Tibial artery (tissue), 4 donors: ENCODE measurements around the gene MARVELD2.
"Not testable (repeated sequence)": the region's sequence is repeated elsewhere in the genome, so short reads cannot be mapped to it uniquely, and the experiment has no call there.

Source experiments
- DNase-seq, 2 donors: peaks; one replicate each; pipeline ENCODE4 v3.0.0-alpha.2; 2019
- H3K27ac ChIP-seq, 2 donors: fragments of 200-600 bp; sonication (generic) in 1 of 2; 1 replicate in 1 of 2; 2 replicates in 1 of 2; pipeline ENCODE4 v1.5.1; 2018 to 2019; ENCODE audit warnings: mild to moderate bottlenecking in 1 of 2
- H3K27me3 ChIP-seq, 2 donors: fragments of 200-600 bp; sonication (generic) in 1 of 2; one replicate each; pipeline versions ENCODE4 v1.5.1 to v1.6.0; 2016 to 2019
- H3K36me3 ChIP-seq, 3 donors: fragments of 200-600 bp; sonication (generic) in 2 of 3; one replicate each; pipeline ENCODE4 v1.5.1; 2016 to 2019; ENCODE audit warnings: mild to moderate bottlenecking in 2 of 3
- H3K4me1 ChIP-seq, 4 donors: fragments of 200-600 bp; sonication (generic) in 2 of 4; 1 replicate in 3 of 4; 2 replicates in 1 of 4; pipeline ENCODE4 v1.5.1; 2016 to 2019
- H3K4me3 ChIP-seq, 2 donors: fragments of 200-600 bp; sonication (generic) in 1 of 2; 1 replicate in 1 of 2; 2 replicates in 1 of 2; pipeline ENCODE4 v1.5.1; 2018 to 2019; ENCODE audit warnings: mild to moderate bottlenecking in 2 of 2
- H3K9me3 ChIP-seq, 3 donors: fragments of 200-600 bp; sonication (generic) in 1 of 3; one replicate each; pipeline ENCODE4 v1.5.1; 2016 to 2019
- intact Hi-C: fragments of 100-400 bp; cut with DNase I; formaldehyde crosslinking; loops from one replicate; pipeline ENCODE4 v1.15.0; 2023; ENCODE audit warnings: low total_unique reads
- TF ChIP-seq, protein P1 (sequence below), 2 experiments: fragments of 200-600 bp in 1 of 2; fragments of 450-650 bp in 1 of 2; IDR thresholded peaks; one replicate each; pipeline ENCODE4 v1.5.1; 2017 to 2019; ENCODE audit warnings: antibody characterized with exemption in 2 of 2, mild to moderate bottlenecking in 1 of 2, moderate library complexity in 1 of 2

MARVELD2 gene

DNA sequence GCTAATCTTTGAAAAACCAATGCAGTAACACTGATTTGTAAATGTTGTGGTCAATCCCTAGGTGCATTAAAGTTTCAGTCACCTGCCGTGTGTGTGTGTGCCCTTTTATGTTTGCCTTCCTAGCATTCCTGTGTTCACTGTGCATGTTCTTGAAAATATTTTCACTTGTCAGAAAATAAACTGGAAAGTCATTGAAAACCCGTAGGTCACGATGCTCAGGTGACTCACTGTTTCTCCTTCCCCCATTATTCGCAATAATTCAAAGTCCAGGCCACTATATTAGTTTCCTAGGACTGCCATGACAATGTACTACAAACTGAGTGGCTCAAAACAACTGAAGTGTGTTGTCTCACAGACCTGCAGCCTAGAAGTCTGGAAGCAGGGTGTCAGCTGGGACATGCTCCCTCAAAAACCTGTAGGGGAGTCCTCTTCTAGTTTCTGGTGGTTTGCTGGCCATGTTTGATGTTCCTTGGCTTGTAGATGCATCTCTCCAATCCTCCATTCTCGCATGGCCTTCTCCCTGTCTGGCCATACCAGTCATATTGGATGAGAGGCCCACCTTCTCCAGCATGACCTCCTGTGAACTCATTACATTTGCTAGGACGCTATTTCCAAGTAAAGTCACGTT, 29.3 kb downstream of the MARVELD2 start:
- H3K27me3 ChIP-seq = no peaks in the 10 kb centered on the region
- intact Hi-C loops = no loop called here
- no peak overlapping the region for H3K27ac ChIP-seq
- no peak overlapping the region for H3K4me3 ChIP-seq
- no peak for DNase-seq
- H3K4me1 ChIP-seq = no peaks in the 10 kb centered on the region
- H3K9me3 ChIP-seq = no peaks in the 10 kb centered on the region
- TF ChIP-seq, protein P1, sequence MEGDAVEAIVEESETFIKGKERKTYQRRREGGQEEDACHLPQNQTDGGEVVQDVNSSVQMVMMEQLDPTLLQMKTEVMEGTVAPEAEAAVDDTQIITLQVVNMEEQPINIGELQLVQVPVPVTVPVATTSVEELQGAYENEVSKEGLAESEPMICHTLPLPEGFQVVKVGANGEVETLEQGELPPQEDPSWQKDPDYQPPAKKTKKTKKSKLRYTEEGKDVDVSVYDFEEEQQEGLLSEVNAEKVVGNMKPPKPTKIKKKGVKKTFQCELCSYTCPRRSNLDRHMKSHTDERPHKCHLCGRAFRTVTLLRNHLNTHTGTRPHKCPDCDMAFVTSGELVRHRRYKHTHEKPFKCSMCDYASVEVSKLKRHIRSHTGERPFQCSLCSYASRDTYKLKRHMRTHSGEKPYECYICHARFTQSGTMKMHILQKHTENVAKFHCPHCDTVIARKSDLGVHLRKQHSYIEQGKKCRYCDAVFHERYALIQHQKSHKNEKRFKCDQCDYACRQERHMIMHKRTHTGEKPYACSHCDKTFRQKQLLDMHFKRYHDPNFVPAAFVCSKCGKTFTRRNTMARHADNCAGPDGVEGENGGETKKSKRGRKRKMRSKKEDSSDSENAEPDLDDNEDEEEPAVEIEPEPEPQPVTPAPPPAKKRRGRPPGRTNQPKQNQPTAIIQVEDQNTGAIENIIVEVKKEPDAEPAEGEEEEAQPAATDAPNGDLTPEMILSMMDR (IDR thresholded peaks at IDR 0.05) = no peak
- H3K36me3 ChIP-seq = peaks cover 0 to 3% (median 0%) of the 10 kb centered on the region in 3 donors

DNA sequence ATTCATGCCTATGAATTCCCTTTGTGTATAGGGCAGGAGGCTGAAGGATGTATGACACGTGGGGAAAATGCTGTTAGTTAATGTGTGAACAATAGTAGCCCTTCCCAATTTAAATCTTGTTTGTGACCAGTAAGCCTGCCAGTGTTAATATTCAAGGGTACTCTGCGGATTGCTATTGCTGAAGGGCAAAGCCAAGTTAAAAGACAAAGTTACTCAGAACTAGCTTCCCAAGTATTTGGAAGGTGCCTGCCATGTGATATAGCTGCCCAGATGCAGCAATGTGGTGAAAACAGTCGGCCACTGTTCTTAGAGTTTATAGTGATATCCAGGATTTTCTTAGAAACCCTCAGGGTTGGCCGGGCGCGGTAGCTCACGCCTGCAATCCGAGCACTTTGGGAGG, 34.6 kb downstream of the MARVELD2 start:
- H3K36me3 ChIP-seq = no peaks in the 10 kb centered on the region
- intact Hi-C loops = no loop called here
- no peak for DNase-seq
- TF ChIP-seq, protein P1 (IDR thresholded peaks at IDR 0.05) = no peak
- no peaks in the 10 kb centered on the region for H3K4me1 ChIP-seq
- H3K27me3 ChIP-seq = no peaks in the 10 kb centered on the region
- H3K4me3 ChIP-seq = no peak overlapping the region
- no peaks in the 10 kb centered on the region for H3K9me3 ChIP-seq
- H3K27ac ChIP-seq = no peak overlapping the region

DNA sequence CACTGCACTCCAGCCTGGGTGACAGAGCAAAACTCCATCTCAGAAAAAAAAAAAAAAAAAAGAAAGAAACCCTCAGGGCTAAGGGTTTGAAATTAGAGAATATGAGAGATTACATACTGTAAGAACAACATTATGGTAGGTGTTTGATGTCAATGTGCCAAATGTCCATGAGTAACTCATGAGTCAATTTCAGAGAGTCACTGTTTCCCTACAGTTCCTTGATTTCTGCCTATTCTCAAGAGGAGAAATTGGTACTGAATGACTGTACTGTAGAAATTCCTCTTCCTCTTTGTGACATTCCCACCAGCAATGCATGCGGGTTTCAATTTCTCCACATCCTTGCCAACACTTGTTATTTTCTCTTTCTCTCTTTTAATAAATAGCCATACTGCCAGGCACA, 35.2 kb downstream of the MARVELD2 start:
- H3K27me3 ChIP-seq = no peaks in the 10 kb centered on the region

DNA sequence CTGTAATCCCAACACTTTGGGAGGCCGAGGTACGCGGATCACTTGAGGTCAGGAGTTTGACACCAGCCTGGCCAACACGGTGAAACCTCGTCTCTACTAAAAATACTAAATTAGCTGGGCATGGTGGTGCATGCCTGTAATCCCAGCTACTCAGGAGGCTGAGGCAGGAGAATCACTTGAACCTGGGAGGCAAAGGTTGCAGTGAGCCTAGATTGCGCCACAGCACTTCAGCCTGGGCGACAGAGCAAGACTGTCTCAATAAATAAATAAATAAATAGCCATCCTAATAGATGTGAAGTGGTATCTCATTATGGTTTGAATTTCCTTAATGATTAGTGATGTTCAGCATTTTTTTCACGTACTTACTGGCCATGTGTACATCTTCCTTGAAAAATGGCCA, 35.6 kb downstream of the MARVELD2 start:
- H3K27ac ChIP-seq, H3K27me3 ChIP-seq, H3K4me3 ChIP-seq, H3K9me3 ChIP-seq, H3K4me1 ChIP-seq, intact Hi-C loops, H3K36me3 ChIP-seq, DNase-seq: not testable (repeated sequence)

More for the DNA sequence above, 35.2 kb downstream of the MARVELD2 start:
- TF ChIP-seq, protein P1 (IDR thresholded peaks at IDR 0.05) = no peak
- intact Hi-C loops = no loop called here
- H3K27ac ChIP-seq = no peak overlapping the region
- no peaks in the 10 kb centered on the region for H3K4me1 ChIP-seq
- no peaks in the 10 kb centered on the region for H3K36me3 ChIP-seq
- no peak for DNase-seq
- no peak overlapping the region for H3K4me3 ChIP-seq
- H3K9me3 ChIP-seq = no peaks in the 10 kb centered on the region

DNA sequence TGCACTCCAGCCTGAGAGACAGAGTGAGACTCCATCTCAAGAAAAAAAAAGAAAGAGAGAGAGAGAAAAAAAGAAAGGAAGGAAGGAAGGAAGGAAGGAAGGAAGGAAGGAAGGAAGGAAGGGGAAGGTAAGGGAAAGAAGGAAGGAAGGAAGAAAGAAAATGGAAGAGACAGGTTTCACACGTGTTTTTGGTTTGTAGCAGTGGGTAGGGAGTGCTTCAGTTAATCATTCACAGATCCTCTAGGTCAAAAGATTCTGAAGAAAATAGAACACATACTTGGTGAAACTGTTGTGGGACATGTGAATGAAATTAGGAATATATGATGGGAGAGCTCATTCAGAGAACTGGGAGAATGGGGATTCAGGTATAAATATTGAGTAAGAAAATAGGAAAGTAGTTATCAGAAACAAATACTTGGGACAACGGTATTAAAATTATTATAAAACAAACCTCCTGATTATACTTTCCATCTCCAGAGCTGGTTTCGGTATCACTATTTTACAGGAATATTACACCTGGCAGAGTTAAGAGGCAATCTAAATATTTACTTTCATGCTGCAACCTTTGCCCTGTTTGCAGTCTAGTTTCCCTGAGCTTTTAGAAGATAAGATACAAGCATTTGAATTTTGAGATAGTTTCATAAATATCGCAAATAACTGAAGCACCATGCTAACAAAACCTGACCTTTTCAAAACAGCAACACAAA, 37.2 kb downstream of the MARVELD2 start:
- H3K36me3 ChIP-seq = no peaks in the 10 kb centered on the region
- H3K4me3 ChIP-seq = no peak overlapping the region
- no peak overlapping the region for H3K27ac ChIP-seq
- no peak for DNase-seq
- H3K27me3 ChIP-seq = no peaks in the 10 kb centered on the region
- intact Hi-C loops = no loop called here
- TF ChIP-seq, protein P1 (IDR thresholded peaks at IDR 0.05) = no peak
- no peaks in the 10 kb centered on the region for H3K9me3 ChIP-seq
- H3K4me1 ChIP-seq = no peaks in the 10 kb centered on the region

DNA sequence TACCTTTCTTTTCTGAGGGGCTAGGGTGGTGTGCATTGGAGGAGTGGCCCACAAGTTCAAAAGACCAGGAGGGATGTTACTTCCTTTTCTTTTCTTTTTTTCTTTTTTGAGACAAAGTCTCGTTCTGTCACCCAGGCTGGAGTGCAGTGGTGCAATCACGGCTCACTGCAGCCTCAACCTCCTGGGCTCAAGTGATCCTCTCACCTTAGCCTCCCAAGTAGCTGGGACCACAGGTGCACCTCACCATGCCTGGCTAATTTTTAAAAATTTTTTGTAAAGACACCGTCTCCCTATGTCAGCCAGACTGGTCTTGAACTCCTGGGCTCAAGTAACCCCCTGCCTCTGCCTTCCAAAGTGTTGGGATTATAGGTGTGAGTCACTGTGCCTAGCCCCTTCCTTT, 38.6 kb downstream of the MARVELD2 start:
- not testable (repeated sequence) for DNase-seq

More for the DNA sequence above, 38.6 kb downstream of the MARVELD2 start:
- intact Hi-C loops, H3K9me3 ChIP-seq, H3K27me3 ChIP-seq, H3K4me3 ChIP-seq, H3K36me3 ChIP-seq, H3K4me1 ChIP-seq, H3K27ac ChIP-seq: not testable (repeated sequence)
